Stimulated activated CD4-positive, alpha-beta T cell treated with anti-CD3 and anti-CD28 coated beads, Interleukin-12 subunit alpha, Interleukin-12 subunit beta, amount 100 ng/mL, for 48 hours (primary cell): ENCODE results near the gene FGF1.

ENCODE experiments used
- DNase-seq, 3 donors: peaks; one replicate each; pipeline ENCODE4 v3.0.0-alpha.2; 2020; ENCODE audit warnings: low read depth in 2 of 3, low spot score in 1 of 3

Gene FGF1

DNA sequence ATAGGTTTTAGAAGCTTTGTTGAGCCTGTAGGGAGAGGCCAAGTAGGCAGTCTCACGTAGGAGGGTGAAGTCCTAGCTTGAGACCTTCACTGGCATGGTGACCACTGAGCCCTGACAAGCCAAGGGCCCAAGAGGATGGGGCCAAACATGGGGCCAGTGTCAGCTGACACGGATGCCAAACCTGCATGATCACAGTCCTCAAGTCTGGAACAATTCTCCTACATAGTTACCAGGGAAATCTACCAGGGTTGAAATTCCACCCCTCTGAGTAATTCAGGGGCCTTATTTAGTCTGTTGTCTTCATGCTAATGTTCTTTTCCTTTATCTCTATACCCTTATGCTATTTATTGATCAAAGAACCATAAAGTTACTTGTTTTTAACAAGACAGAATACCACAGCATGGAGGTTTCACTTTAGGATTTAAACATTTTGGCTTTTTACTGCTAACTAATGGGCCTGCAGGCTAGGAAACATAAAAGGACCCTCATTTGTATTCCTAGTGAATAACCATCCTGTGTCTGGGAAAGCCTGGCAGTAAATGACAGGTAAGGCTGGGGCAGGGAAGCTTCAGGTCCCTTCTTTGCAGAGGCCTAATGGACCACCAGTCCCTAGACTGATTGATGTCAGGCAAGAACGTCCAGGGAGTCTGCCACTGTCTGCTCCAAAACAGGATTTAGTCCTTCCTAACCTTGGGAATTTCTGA lies 140.8 kb downstream of the FGF1 start:
- DNase-seq: no peak

DNA sequence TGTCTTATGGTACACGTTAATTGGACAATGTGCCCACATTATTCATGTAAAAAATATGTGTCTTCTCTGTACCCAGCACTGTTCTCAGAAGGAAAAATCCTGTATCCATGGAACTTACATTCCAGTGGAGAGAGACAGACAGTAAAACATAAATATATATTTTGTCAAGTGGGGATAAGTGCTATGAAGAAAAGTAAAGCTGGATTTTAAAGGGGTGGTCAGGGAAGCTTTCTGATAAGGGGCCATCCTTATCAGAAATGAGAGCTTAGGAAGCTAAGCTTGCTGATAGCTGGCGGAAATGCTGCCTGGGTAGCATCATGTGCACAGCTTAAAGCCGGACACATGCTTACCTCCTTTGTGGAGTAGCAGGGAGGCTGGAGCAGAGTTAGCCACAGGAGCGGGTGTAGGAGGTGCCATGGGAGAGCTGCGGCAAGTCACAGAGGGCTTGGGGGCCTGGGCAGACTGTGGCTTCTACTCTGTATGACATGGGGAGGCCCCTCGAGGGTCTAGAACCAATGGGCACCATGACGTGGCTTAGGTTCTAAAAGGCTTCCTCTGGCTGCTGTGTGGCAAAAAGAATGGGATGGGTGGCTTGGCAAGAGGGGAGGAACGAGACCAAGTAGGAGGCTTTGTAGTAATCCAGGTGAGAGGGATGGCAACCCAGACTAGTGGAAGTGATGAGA lies 141.7 kb downstream of the FGF1 start:
- no peak for DNase-seq

DNA sequence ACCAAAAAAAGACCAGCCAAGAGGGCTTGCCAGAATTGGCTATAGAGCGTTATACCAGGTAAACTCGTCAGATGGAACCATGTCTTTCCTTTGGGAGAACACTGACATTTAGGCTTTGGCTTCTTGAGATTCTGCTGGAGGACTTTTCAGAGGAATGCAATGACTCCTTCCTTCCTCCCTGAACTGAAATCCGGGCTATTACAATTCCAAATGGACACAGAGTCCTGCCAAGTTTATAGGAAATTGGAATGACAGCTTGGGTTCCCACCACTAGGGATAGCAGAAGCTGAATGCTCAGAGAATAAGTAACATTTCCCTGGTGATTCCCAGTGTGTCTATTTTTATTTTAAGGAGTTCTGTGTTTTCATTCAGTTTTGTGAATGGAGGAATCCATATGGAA lies 143.0 kb downstream of the FGF1 start:
- no peak for DNase-seq
